HCT116 (cell line): Measurements from ENCODE around the gene COX11. TPM values are rescaled to one million over a fixed set of nuclear protein-coding genes. Genes with fewer than 3 reads are reported as not detected.

Experiments
- ATAC-seq: fragments of 200-7000 bp; cut with Tn5 transposase; 2 replicates; pipeline ENCODE4 v1.9.1; 2020; ENCODE audit warnings: mild to moderate bottlenecking, moderate library complexity
- BruUV-seq: library from RNA; stranded (reverse); fragments of 400-500 nt; replicated peaks from 2 replicates; lab custom pipeline; 2021; lab: Mats Ljungman, UMichigan
- CTCF ChIA-PET: fragments of 300-600 bp; sonication (Branson Sonifier 250); formaldehyde crosslinking; loops from one replicate; lab custom pipeline; 2021; ENCODE audit warnings: antibody characterized with exemption; lab: Charles Lee
- POLR2A ChIA-PET: fragments of 300-600, 350-600 bp; sonication (Branson Sonifier 250); formaldehyde crosslinking; loops from one replicate; lab custom pipeline; 2021; ENCODE audit warnings: antibody characterized with exemption; lab: Charles Lee
- RAD21 ChIA-PET, 2 experiments: fragments of 300-600 bp; sonication (Branson Sonifier 250); formaldehyde crosslinking; loops; one replicate each; lab custom pipeline; 2023; ENCODE audit warnings: low total read pairs in 2 of 2; ENCODE audit not compliant: uncharacterized antibody in 2 of 2, unreplicated experiment in 2 of 2, low non-redundant PET in 1 of 2; lab: Charles Lee
- DNase-seq: peaks from one replicate; pipeline ENCODE4 v3.0.0-alpha.2; 2010; ENCODE audit warnings: low read depth, low spot score
- H2AFZ ChIP-seq: fragments of 200-600 bp; shearing (Covaris generic), sonication (generic); 2 replicates; pipeline ENCODE4 v1.6.1; 2017; ENCODE audit warnings: low read depth, mixed run types, mixed read lengths, antibody characterized with exemption, low read length; ENCODE audit not compliant: poor library complexity, severe bottlenecking
- H3K27ac ChIP-seq: 2 replicates; pipeline ENCODE4 v1.5.1; 2012; ENCODE audit warnings: low read depth, low read length
- H3K27me3 ChIP-seq: fragments of 200-600 bp; sonication (generic); 2 replicates; pipeline ENCODE4 v1.6.1; 2016; ENCODE audit warnings: mixed run types, low read length, mixed read lengths; ENCODE audit not compliant: insufficient read depth
- H3K36me3 ChIP-seq, 2 experiments: fragments of 200-500 bp in 1 of 2; fragments of 200-600 bp in 1 of 2; sonication (Bioruptor generic) in 1 of 2; sonication (generic) in 1 of 2; 2 replicates each; pipeline versions ENCODE4 v1.5.1 to v1.6.1; 2014 to 2016; ENCODE audit warnings: low read length in 2 of 2, inconsistent platforms in 1 of 2, mixed read lengths in 1 of 2, mixed run types in 1 of 2; ENCODE audit not compliant: insufficient read depth in 2 of 2, control insufficient read depth in 1 of 2
- H3K4me1 ChIP-seq, 2 experiments: fragments of 200-600 bp in 1 of 2; sonication (generic) in 1 of 2; 2 replicates each; pipeline versions ENCODE4 v1.5.1 to v1.6.1; 2012 to 2017; ENCODE audit warnings: low read length in 2 of 2, inconsistent platforms in 1 of 2, mild to moderate bottlenecking in 1 of 2, mixed read lengths in 1 of 2, mixed run types in 1 of 2, moderate library complexity in 1 of 2; ENCODE audit not compliant: insufficient read depth in 2 of 2, control insufficient read depth in 1 of 2
- H3K4me2 ChIP-seq: fragments of 200-600 bp; sonication (generic); 2 replicates; pipeline ENCODE4 v1.6.1; 2017; ENCODE audit warnings: mixed run types, low read length, mixed read lengths
- H3K4me3 ChIP-seq, 2 experiments: fragments of 200-600 bp in 1 of 2; sonication (generic) in 1 of 2; replicated peaks in 1 of 2; 2 replicates each; pipeline ENCODE4 v1.5.1; 2011 to 2016; ENCODE audit warnings: low read length in 2 of 2, control low read depth in 1 of 2, low read depth in 1 of 2, mild to moderate bottlenecking in 1 of 2, mixed read lengths in 1 of 2, mixed run types in 1 of 2
- H3K79me2 ChIP-seq: fragments of 200-600 bp; sonication (generic); 2 replicates; pipeline ENCODE4 v1.6.1; 2017; ENCODE audit warnings: mild to moderate bottlenecking, mixed run types, low read length, moderate library complexity, mixed read lengths; ENCODE audit not compliant: insufficient read depth
- H3K9ac ChIP-seq: fragments of 200-600 bp; sonication (generic); 2 replicates; pipeline ENCODE4 v1.6.1; 2016; ENCODE audit warnings: low read length, mixed read lengths
- H3K9me2 ChIP-seq: fragments of 200-600 bp; sonication (generic), shearing (Covaris generic); 2 replicates; pipeline ENCODE4 v1.6.1; 2017; ENCODE audit warnings: mixed run types, mild to moderate bottlenecking, moderate library complexity; ENCODE audit not compliant: insufficient read depth
- H3K9me3 ChIP-seq, 2 experiments: fragments of 200-500 bp in 1 of 2; fragments of 200-600 bp in 1 of 2; sonication (Bioruptor generic) in 1 of 2; sonication (generic) in 1 of 2; 2 replicates each; pipeline ENCODE4 v1.6.1; 2014 to 2017; ENCODE audit warnings: low read length in 2 of 2, mixed read lengths in 2 of 2, inconsistent platforms in 1 of 2, low read depth in 1 of 2, mild to moderate bottlenecking in 1 of 2, mixed run types in 1 of 2, moderate library complexity in 1 of 2; ENCODE audit not compliant: control insufficient read depth in 1 of 2, insufficient read depth in 1 of 2
- H4K20me1 ChIP-seq: fragments of 200-600 bp; sonication (generic), shearing (Covaris generic); 2 replicates; pipeline ENCODE4 v1.6.1; 2017; ENCODE audit warnings: mixed run types, mild to moderate bottlenecking, moderate library complexity; ENCODE audit not compliant: insufficient read depth
- ATF3 ChIP-seq: IDR thresholded peaks from 2 replicates; pipeline ENCODE4 v1.6.1; 2012
- CBX3 ChIP-seq: IDR thresholded peaks from 2 replicates; pipeline ENCODE4 v1.6.1; 2012; ENCODE audit warnings: low read depth
- CTCF ChIP-seq, 3 experiments: fragments of 200-600 bp in 1 of 3; sonication (generic) in 1 of 3; IDR thresholded peaks in 2 of 3; conservative IDR thresholded peaks in 1 of 3; 2 replicates each; pipeline ENCODE4 v1.5.1; 2012 to 2017; ENCODE audit warnings: low read depth in 2 of 3, low read length in 2 of 3, antibody characterized with exemption in 1 of 3, borderline replicate concordance in 1 of 3, control low read depth in 1 of 3, mild to moderate bottlenecking in 1 of 3, mixed read lengths in 1 of 3, mixed run types in 1 of 3, moderate library complexity in 1 of 3; ENCODE audit not compliant: insufficient read depth in 1 of 3
- ELF1 ChIP-seq: IDR thresholded peaks from 2 replicates; pipeline ENCODE4 v1.6.1; 2012; ENCODE audit warnings: low read depth, borderline replicate concordance
- EZH2phosphoT487 ChIP-seq: fragments of 200-600 bp; IDR thresholded peaks from 2 replicates; pipeline ENCODE4 v1.6.1; 2018; ENCODE audit warnings: antibody characterized with exemption, borderline replicate concordance
- FOSL1 ChIP-seq: IDR thresholded peaks from 2 replicates; pipeline ENCODE4 v1.6.1; 2012; ENCODE audit warnings: low read depth
- JUND ChIP-seq: IDR thresholded peaks from 2 replicates; pipeline ENCODE4 v1.6.1; 2012
- MAX ChIP-seq: IDR thresholded peaks from 2 replicates; pipeline ENCODE4 v1.6.1; 2012
- POLR2A ChIP-seq: IDR thresholded peaks from 2 replicates; pipeline ENCODE4 v1.7.0; 2011; ENCODE audit warnings: borderline replicate concordance; ENCODE audit not compliant: insufficient read depth, insufficient read length; ENCODE audit errors: extremely low read depth
- POLR2AphosphoS5 ChIP-seq: IDR thresholded peaks from 2 replicates; pipeline ENCODE4 v1.6.1; 2011; ENCODE audit warnings: mild to moderate bottlenecking, low read depth, low read length, moderate library complexity
- RAD21 ChIP-seq: IDR thresholded peaks from 2 replicates; pipeline ENCODE4 v1.6.1; 2012; ENCODE audit warnings: low read depth, mild to moderate bottlenecking
- REST ChIP-seq: IDR thresholded peaks from 2 replicates; pipeline ENCODE4 v1.6.1; 2012; ENCODE audit warnings: low read depth
- SIN3A ChIP-seq: IDR thresholded peaks from 2 replicates; pipeline ENCODE4 v1.6.1; 2012; ENCODE audit warnings: low read depth
- SP1 ChIP-seq: IDR thresholded peaks from 2 replicates; pipeline ENCODE4 v1.6.1; 2012; ENCODE audit warnings: low read depth
- SRF ChIP-seq: IDR thresholded peaks from 2 replicates; pipeline ENCODE4 v1.6.1; 2012; ENCODE audit warnings: low read depth
- TCF7L2 ChIP-seq: IDR thresholded peaks from 2 replicates; pipeline ENCODE4 v1.7.0; 2011; ENCODE audit warnings: borderline replicate concordance, inconsistent platforms; ENCODE audit not compliant: insufficient read depth, insufficient read length; ENCODE audit errors: extremely low read depth
- YY1 ChIP-seq: IDR thresholded peaks from 2 replicates; pipeline ENCODE4 v1.6.1; 2011; ENCODE audit warnings: low read length, low read depth, moderate library complexity, mild to moderate bottlenecking; ENCODE audit not compliant: insufficient replicate concordance; ENCODE audit errors: extremely low read depth
- ZBTB33 ChIP-seq: IDR thresholded peaks from 2 replicates; pipeline ENCODE4 v1.6.1; 2011; ENCODE audit warnings: mild to moderate bottlenecking, low read length, moderate library complexity; ENCODE audit not compliant: insufficient replicate concordance; ENCODE audit errors: extremely low read depth
- ZFX ChIP-seq: fragments of 450-650 bp; IDR thresholded peaks from 2 replicates; pipeline ENCODE4 v1.6.1; 2017
- ZNF274 ChIP-seq: fragments of 200-500 bp; sonication (Bioruptor generic); IDR thresholded peaks from 2 replicates; pipeline ENCODE4 v1.6.1; 2014; ENCODE audit warnings: mild to moderate bottlenecking, low read depth, low read length, inconsistent platforms
- intact Hi-C: fragments of 100-400 bp; cut with micrococcal nuclease; formaldehyde crosslinking; loops from 2 replicates; pipeline ENCODE4 v1.10.0; 2022
- total RNA-seq: library from RNA; stranded (reverse); gene quantifications from one replicate; pipeline ENCODE4 v1.2.1, GENCODE V29; 2021; ENCODE audit not compliant: unreplicated experiment

The COX11 gene
- total RNA-seq, 1 experiment from 2014 or later: 62.9 TPM

- no peaks in the 10 kb centered on the region for H4K20me1 ChIP-seq
- intact Hi-C loops: no loop called here
- no peaks in the 10 kb centered on the region for H3K9me3 ChIP-seq
- H3K9ac ChIP-seq: no peak overlapping the region
- ChIA-PET POLR2A (no interaction called here), RAD21 (no interaction called here), CTCF (interaction anchor here (1.2 to 1.9 kb wide), 2 partner anchors 18 to 31 kb away, joined by 5 to 6 read pairs; no protein-coding TSS in a partner anchor)
- no peak overlapping the region for H3K27ac ChIP-seq
- H3K27me3 ChIP-seq: no peaks in the 10 kb centered on the region
- peaks cover 42% of the 10 kb centered on the region for H3K79me2 ChIP-seq
- peaks cover 3 to 5% of the 10 kb centered on the region in 2 experiments; a peak in 3 of 4 replicates for H3K4me1 ChIP-seq
- DNase-seq (no peak), ATAC-seq (no peak)
- H3K9me2 ChIP-seq: no peaks in the 10 kb centered on the region
- H3K4me3 ChIP-seq: no peak overlapping the region
- no peaks in the 10 kb centered on the region for H3K36me3 ChIP-seq
- no peak overlapping the region for H3K4me2 ChIP-seq
- TF ChIP-seq RAD21: no peak
- no peak for TF ChIP-seq JUND
- TF ChIP-seq TCF7L2: no peak
- TF ChIP-seq POLR2AphosphoS5: no peak
- TF ChIP-seq ZBTB33: no peak
- TF ChIP-seq REST: no peak
- no peak for TF ChIP-seq ZFX
- no peak for TF ChIP-seq ATF3
- TF ChIP-seq POLR2A: no peak
- TF ChIP-seq SP1: no peak
- no peak for TF ChIP-seq FOSL1
- TF ChIP-seq ZNF274: no peak
- no peak for TF ChIP-seq EZH2phosphoT487
- no peak for TF ChIP-seq YY1
- no peak for TF ChIP-seq ELF1
- no peak for TF ChIP-seq MAX
- no peak for TF ChIP-seq SRF
- no peak for TF ChIP-seq CBX3
- no peak for TF ChIP-seq CTCF (IDR thresholded peaks at IDR 0.05 in 2 of 3, conservative IDR thresholded peaks at IDR 0.05 in 1 of 3; ENCODE audit: borderline replicate concordance in 1 of 3, insufficient read depth in 1 of 3, low read depth in 2 of 3, low read length in 2 of 3)
- no peak for TF ChIP-seq SIN3A
- BruUV-seq: no TSS peak
- H2AFZ ChIP-seq: no peak overlapping the region
These were observed 6.3 kb upstream of the COX11 start for GRCh38 chr17:54974759-54975158.
